ENCODE data around the gene FRMPD1.

- no peak for TF ChIP-seq POLR2AphosphoS5 (IDR thresholded peaks at IDR 0.05; ENCODE audit: low read depth)
- TF ChIP-seq CTCF (IDR thresholded peaks at IDR 0.05; ENCODE audit: insufficient read depth, low read length): no peak
- no peak for TF ChIP-seq GABPA (IDR thresholded peaks at IDR 0.05; ENCODE audit: low read depth)
These were observed 18.3 kb upstream of the FRMPD1 start for GRCh38 chr9:37632479-37632878.

Measured in HL-60 (cell line).